NCI-H82 (cell line): Measurements from ENCODE around the gene ATXN2L.
"Not testable (repeated sequence)": the region's sequence is repeated elsewhere in the genome, so short reads cannot be mapped to it uniquely, and the experiment has no call there.

Source experiments
- DNase-seq: peaks from one replicate; lab custom pipeline; 2025; lab: John Stamatoyannopoulos, UW

Gene ATXN2L

GRCh38 chr16:28872952-28873351 is 50.2 kb downstream of the ATXN2L start:
- peak; percentile 78 for DNase-seq

DNA sequence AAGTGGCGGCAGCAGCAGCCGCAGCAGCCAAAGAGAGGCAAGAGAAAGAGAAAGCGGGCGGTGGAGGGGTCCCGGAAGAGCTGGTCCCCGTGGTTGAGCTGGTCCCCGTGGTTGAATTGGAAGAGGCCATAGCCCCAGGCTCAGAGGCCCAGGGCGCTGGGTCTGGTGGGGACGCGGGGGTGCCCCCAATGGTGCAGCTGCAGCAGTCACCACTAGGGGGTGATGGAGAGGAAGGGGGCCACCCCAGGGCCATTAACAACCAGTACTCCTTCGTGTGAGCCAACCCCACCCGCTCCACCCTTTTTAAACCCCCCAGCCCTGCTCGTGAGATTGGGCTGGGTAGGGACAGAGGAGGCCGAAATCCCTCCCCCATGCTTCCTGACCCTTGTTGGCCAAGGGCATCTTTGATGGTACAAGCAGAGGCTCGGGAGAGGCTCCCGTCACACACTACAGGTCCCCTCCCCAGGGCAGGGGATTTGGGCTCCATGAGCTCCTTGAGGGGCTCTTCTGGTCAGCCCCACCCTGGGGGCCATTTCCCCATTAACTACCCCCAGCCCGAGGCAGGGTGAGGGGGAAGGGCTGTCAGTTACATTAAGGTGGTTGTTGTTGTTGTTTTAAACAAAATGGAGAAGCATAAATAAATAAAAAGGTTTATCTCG is 50.9 kb downstream of the ATXN2L start:
- DNase-seq: peak; percentile 43

- no peak for DNase-seq
These were observed 51.6 kb downstream of the ATXN2L start for GRCh38 chr16:28874406-28874805.

DNA sequence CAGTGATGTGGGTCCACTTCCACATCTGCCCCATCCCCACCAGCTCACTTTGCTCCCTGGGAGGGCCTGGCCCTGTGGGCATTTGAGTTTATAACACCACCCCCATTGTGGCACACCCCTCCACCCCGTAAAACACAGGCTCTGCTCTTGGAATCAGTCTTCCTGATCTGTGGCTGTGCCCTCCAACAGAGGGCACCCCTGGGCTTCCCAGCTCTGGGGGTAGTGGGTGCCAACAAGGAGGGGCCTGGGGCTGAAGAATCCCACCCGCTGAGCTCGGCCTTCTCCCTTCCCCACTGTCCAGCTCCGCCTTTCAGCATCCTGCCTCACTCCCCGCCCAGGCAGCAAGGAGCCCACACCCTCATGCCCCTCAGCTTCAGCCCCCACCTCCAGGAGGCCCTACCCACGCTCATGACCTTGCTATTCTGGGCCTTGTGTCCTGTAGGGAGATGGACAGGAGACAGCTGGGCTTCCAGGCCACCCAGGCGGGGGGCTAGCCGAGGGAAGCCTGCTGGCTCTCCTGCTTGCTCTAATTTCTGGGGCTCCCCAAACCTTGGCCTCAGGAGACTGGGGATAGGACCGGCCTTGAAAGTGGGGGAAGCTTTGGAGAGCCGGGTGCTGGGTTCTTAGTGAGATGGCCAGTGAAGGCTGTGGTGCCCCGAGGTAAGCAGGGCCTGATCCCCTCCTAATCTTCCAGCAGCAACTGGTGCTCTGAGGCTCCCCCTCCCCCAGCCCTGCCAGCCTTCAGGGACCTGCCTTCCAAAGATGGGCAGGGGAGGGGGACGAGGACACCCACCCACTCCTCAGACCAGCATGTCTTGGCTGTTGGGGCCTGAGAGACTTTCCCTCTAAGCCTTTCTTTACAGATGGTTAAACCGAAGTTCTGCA is 52.6 kb downstream of the ATXN2L start:
- peak; percentile 80 for DNase-seq

DNA sequence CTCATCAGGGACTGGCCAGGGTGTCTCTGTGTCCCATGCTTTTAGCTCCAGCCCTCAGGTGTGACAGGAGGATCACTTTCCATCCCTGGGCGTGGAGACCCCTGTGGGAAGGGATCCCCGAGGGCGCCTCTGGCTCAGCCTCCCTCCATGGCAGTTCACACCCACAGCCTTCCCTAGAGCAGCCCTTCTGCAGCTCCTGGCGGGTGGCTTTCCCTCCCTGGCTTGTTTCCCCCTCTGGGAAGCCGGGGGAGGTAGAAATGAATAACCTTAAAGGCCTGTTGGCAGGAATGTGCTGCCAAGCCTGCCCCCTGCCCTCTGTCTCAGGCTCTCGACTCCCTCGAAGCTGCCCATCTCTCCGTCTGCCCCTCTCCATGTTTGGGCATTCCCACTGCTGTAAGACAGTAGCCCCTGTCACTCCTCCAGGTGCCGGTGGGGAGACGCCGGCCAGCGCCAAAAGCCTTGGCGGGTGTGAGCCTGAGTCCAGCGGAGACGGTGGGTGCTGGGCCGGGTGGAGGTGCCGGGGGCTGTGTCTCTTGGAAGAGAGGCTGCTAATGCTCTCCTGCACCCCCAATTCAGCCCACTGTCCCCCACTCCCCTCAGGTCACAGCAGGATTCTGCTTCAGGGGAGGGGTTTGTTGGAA is 53.3 kb downstream of the ATXN2L start:
- DNase-seq: peak; percentile 49

DNA sequence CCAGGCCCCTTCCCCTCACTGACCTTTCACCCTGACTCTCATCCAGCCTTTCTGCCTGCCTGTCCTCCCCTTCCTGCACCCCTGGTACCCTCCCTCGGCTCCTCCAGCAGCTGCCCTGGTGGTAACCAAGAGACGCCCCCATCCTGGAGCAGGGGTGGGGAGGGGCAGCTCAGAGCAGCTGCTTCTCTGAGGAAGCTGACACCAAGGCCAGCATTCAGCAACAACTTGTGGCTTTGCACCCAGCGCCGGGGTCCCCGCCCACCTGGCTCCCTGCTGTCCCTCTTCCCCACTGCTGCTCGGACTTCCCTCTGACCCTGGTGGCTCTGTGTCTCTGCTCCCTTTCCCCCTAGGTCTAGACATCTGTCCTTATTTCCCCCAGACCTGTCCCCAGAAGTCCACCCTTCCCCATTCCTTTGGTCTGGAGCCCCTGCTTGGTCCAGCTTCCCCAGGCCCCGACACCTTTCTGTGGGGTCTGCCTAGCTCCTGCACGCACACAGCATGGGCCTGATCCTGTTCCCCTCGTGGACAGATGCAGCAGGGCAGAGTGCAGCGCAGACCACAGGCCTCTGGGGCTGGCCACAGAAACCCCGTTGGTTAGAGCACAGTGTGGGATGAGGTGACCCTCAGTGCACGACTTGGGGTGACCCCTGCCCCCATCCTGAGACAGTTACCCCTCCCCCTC is 54.3 kb downstream of the ATXN2L start:
- peak; percentile 48 for DNase-seq

- no peak for DNase-seq
These were observed 54.8 kb downstream of the ATXN2L start for GRCh38 chr16:28877655-28878000.

- DNase-seq: peak; percentile 24
These were observed 55.5 kb downstream of the ATXN2L start, which contains the start of gene ATP2A1 for GRCh38 chr16:28878083-28878926. ATP2A1 (plus strand) TSS chr16:28878488; CDS start chr16:28878672, 184 bp downstream.

GRCh38 chr16:28879261-28879840 is 56.6 kb downstream of the ATXN2L start:
- no peak for DNase-seq

DNA sequence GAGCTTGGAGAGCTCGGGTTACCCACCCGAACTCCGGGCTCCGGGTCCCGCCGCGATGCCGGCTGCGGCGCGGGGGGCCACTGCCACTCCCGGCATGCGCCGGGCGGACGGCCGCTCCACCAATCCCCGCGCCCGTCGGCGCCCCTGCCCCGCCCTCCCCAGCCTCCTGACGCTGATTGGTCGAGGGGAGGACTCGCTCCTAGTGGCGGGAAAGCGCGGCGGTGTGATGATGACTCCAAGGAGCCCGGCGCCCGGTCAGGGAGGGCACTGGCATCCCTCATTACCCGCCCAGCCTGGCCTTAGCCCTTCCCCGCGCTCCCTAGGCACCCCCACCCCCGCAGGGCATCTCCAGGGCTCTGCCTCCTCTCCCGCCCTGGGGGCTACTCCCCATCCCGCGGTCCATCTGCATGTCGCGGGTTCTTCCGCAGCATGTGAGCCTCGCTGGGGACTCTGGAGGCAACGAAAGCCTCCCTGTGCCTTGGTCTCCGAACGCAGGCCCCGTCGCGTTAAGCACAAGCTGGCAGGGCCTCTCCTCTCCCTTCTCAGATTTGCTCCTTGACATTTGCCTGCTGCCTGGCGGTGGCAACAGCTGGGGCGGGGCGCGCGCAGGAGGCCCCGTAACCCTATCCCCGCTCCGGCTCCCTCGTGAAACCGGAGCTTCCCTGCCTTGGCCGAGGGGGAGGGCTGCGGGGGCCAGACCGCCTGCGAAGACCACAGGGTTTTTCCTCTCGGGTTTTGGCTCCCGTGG is 57.2 kb downstream of the ATXN2L start:
- DNase-seq: peak; percentile 95

GRCh38 chr16:28880589-28880915 is 57.8 kb downstream of the ATXN2L start:
- DNase-seq: no peak

DNA sequence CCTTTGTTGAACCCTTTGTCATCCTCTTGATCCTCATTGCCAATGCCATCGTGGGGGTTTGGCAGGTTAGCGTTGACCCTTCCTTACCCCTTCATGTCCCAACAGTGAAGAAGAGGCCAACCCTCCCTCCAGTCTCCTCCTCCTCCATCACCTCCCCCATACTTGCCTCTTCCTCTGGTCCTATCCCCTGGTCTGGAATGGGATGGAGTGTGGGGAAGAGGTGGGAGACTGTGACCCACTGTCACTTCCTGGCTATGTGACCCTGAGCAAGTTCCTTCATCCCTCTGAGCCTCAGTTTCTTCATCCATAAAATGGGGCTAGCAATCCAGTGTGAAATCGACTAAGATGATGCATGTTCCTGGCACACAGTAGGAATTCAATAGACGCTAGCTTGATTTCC is 58.2 kb downstream of the ATXN2L start:
- no peak for DNase-seq

GRCh38 chr16:28881565-28881964 is 58.8 kb downstream of the ATXN2L start:
- not testable (repeated sequence) for DNase-seq

- peak; percentile 14 for DNase-seq
These were observed 59.9 kb downstream of the ATXN2L start for GRCh38 chr16:28882551-28883160.

GRCh38 chr16:28883221-28883996 is 60.6 kb downstream of the ATXN2L start:
- DNase-seq: no peak

DNA sequence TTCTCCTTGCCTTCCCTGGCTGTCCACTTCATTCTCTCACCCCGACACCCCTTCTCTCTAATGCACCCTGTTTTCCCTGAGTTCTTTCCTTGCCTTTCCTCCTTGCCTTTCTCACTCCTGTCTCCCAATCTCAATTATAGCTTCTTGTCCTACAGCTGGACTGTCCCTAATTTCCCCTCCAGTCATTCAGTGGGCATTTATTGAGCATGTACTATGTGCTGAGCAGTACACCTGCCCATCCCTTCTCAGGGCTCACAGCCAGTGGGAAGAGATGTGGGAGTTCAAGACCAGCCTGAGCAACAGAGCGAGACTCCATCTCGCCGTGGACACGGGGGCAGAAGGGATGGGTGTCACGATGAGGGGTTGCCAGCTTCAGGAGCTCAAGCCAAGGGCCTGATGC is 61.2 kb downstream of the ATXN2L start:
- DNase-seq: no peak
